Measurements from ENCODE around the gene HRH2.

- TF ChIP-seq CTCF (IDR thresholded peaks at IDR 0.05; ENCODE audit: low read depth, low read length, poor library complexity, severe bottlenecking) (no peak), EZH2phosphoT487 (IDR thresholded peaks at IDR 0.05; ENCODE audit: borderline replicate concordance, low read length) (no peak)
Observed at GRCh38 chr5:175712313-175712680, 54.4 kb downstream of the HRH2 start.
